HL-60 (cell line): ENCODE measurements around the gene HACD2.

Experiments used
- GABPA ChIP-seq: IDR thresholded peaks from 2 replicates; pipeline ENCODE4 v1.6.1; 2012; ENCODE audit warnings: low read depth
- POLR2AphosphoS5 ChIP-seq: IDR thresholded peaks from 2 replicates; pipeline ENCODE4 v1.6.1; 2012; ENCODE audit warnings: low read depth
- SPI1 ChIP-seq: IDR thresholded peaks from 2 replicates; pipeline ENCODE4 v1.6.1; 2012; ENCODE audit warnings: low read depth, mild to moderate bottlenecking, borderline replicate concordance
- TF ChIP-seq, protein P1 (sequence below): IDR thresholded peaks from one replicate; pipeline ENCODE4 v1.5.1; 2011; ENCODE audit warnings: low read length, control low read depth, inconsistent platforms; ENCODE audit not compliant: insufficient read depth
- TF ChIP-seq, protein P2 (sequence below): IDR thresholded peaks from 2 replicates; pipeline ENCODE4 v1.6.1; 2012; ENCODE audit warnings: low read depth; ENCODE audit not compliant: insufficient replicate concordance

DNA sequence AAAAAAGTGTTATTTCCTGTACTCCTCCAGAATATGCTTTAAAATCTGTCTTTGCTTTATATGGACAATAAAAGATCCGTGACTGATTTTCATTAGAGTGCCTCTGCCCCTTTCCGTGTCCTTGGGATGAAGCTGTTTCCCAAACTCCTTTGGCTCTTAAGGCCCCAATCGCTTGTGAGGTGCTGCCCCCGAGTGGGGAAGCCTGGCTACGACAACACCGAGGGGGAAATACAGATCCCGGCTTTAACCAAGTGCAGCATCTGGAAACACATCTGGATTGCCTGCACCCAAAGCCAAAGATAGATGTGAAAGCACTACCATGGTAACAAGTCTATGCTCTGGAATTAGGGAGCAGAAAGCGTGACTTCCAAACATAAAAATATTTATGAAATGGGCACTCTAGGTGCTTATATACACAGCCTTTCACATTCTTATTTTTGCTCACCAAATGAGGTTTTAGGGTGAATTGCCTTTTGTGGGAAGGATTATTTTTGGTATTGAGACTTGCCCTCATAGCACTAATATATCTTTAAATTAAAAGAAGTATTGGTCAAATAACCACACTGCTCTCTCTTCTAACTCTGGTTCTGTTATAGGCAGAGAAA is 95.4 kb downstream of the HACD2 start:
- TF ChIP-seq, protein P1, sequence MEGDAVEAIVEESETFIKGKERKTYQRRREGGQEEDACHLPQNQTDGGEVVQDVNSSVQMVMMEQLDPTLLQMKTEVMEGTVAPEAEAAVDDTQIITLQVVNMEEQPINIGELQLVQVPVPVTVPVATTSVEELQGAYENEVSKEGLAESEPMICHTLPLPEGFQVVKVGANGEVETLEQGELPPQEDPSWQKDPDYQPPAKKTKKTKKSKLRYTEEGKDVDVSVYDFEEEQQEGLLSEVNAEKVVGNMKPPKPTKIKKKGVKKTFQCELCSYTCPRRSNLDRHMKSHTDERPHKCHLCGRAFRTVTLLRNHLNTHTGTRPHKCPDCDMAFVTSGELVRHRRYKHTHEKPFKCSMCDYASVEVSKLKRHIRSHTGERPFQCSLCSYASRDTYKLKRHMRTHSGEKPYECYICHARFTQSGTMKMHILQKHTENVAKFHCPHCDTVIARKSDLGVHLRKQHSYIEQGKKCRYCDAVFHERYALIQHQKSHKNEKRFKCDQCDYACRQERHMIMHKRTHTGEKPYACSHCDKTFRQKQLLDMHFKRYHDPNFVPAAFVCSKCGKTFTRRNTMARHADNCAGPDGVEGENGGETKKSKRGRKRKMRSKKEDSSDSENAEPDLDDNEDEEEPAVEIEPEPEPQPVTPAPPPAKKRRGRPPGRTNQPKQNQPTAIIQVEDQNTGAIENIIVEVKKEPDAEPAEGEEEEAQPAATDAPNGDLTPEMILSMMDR = peak; percentile 93
- TF ChIP-seq POLR2AphosphoS5 (no peak), SPI1 (no peak), GABPA (no peak)
- TF ChIP-seq, protein P2, sequence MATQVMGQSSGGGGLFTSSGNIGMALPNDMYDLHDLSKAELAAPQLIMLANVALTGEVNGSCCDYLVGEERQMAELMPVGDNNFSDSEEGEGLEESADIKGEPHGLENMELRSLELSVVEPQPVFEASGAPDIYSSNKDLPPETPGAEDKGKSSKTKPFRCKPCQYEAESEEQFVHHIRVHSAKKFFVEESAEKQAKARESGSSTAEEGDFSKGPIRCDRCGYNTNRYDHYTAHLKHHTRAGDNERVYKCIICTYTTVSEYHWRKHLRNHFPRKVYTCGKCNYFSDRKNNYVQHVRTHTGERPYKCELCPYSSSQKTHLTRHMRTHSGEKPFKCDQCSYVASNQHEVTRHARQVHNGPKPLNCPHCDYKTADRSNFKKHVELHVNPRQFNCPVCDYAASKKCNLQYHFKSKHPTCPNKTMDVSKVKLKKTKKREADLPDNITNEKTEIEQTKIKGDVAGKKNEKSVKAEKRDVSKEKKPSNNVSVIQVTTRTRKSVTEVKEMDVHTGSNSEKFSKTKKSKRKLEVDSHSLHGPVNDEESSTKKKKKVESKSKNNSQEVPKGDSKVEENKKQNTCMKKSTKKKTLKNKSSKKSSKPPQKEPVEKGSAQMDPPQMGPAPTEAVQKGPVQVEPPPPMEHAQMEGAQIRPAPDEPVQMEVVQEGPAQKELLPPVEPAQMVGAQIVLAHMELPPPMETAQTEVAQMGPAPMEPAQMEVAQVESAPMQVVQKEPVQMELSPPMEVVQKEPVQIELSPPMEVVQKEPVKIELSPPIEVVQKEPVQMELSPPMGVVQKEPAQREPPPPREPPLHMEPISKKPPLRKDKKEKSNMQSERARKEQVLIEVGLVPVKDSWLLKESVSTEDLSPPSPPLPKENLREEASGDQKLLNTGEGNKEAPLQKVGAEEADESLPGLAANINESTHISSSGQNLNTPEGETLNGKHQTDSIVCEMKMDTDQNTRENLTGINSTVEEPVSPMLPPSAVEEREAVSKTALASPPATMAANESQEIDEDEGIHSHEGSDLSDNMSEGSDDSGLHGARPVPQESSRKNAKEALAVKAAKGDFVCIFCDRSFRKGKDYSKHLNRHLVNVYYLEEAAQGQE = no peak
